ENCODE data around the gene PLA2G6.
"Not testable (repeated sequence)": the region's sequence is repeated elsewhere in the genome, so short reads cannot be mapped to it uniquely, and the experiment has no call there.

DNA sequence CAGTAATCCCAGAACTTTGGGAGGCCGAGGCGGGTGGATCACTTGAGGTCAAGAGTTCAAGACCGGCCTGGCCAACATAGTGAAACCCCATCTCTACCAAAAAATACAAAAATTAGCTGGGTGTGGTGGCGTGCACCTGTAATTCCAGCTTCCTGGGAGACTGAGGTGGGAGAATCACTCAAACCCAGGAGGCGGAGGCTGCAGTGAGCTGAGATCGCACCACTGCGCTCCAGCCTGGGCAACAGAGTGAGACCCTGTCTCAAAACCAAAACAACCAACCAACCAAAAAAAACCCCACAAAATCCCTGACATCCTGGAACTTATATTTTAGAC is 3.1 kb downstream of the PLA2G6 start:
- TF ChIP-seq RAD21 (CRISPR knock-in tag; conservative IDR thresholded peaks at IDR 0.05 in 1 of 2, IDR thresholded peaks at IDR 0.05 in 1 of 2); ZNF384 (IDR thresholded peaks at IDR 0.05; ENCODE audit: low read depth, low read length); EZH2 (IDR thresholded peaks at IDR 0.05; ENCODE audit: borderline replicate concordance, low read depth, low read length); MTA3 (IDR thresholded peaks at IDR 0.05; ENCODE audit: borderline replicate concordance): not testable (repeated sequence)
- TF ChIP-seq, protein P1, sequence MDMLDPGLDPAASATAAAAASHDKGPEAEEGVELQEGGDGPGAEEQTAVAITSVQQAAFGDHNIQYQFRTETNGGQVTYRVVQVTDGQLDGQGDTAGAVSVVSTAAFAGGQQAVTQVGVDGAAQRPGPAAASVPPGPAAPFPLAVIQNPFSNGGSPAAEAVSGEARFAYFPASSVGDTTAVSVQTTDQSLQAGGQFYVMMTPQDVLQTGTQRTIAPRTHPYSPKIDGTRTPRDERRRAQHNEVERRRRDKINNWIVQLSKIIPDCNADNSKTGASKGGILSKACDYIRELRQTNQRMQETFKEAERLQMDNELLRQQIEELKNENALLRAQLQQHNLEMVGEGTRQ (CRISPR knock-in tag; IDR thresholded peaks at IDR 0.05): not testable (repeated sequence)
- TF ChIP-seq, protein P2, sequence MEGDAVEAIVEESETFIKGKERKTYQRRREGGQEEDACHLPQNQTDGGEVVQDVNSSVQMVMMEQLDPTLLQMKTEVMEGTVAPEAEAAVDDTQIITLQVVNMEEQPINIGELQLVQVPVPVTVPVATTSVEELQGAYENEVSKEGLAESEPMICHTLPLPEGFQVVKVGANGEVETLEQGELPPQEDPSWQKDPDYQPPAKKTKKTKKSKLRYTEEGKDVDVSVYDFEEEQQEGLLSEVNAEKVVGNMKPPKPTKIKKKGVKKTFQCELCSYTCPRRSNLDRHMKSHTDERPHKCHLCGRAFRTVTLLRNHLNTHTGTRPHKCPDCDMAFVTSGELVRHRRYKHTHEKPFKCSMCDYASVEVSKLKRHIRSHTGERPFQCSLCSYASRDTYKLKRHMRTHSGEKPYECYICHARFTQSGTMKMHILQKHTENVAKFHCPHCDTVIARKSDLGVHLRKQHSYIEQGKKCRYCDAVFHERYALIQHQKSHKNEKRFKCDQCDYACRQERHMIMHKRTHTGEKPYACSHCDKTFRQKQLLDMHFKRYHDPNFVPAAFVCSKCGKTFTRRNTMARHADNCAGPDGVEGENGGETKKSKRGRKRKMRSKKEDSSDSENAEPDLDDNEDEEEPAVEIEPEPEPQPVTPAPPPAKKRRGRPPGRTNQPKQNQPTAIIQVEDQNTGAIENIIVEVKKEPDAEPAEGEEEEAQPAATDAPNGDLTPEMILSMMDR (IDR thresholded peaks at IDR 0.05 in 2 of 3, conservative IDR thresholded peaks at IDR 0.05 in 1 of 3; ENCODE audit: insufficient read depth in 2 of 3, low read depth in 1 of 3, low read length in 3 of 3): not testable (repeated sequence)
- TF ChIP-seq, protein P3, sequence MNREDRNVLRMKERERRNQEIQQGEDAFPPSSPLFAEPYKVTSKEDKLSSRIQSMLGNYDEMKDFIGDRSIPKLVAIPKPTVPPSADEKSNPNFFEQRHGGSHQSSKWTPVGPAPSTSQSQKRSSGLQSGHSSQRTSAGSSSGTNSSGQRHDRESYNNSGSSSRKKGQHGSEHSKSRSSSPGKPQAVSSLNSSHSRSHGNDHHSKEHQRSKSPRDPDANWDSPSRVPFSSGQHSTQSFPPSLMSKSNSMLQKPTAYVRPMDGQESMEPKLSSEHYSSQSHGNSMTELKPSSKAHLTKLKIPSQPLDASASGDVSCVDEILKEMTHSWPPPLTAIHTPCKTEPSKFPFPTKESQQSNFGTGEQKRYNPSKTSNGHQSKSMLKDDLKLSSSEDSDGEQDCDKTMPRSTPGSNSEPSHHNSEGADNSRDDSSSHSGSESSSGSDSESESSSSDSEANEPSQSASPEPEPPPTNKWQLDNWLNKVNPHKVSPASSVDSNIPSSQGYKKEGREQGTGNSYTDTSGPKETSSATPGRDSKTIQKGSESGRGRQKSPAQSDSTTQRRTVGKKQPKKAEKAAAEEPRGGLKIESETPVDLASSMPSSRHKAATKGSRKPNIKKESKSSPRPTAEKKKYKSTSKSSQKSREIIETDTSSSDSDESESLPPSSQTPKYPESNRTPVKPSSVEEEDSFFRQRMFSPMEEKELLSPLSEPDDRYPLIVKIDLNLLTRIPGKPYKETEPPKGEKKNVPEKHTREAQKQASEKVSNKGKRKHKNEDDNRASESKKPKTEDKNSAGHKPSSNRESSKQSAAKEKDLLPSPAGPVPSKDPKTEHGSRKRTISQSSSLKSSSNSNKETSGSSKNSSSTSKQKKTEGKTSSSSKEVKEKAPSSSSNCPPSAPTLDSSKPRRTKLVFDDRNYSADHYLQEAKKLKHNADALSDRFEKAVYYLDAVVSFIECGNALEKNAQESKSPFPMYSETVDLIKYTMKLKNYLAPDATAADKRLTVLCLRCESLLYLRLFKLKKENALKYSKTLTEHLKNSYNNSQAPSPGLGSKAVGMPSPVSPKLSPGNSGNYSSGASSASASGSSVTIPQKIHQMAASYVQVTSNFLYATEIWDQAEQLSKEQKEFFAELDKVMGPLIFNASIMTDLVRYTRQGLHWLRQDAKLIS (CRISPR knock-in tag; IDR thresholded peaks at IDR 0.05): not testable (repeated sequence)

All from K562 (cell line).